KOPT-K1 (cell line): ENCODE results near the gene PLCXD3.
"Not testable (repeated sequence)": the region's sequence is repeated elsewhere in the genome, so short reads cannot be mapped to it uniquely, and the experiment has no call there.

ENCODE experiments used
- H3K27ac ChIP-seq: fragments of 200-600 bp; sonication (generic); 2 replicates; pipeline ENCODE4 v1.5.1; 2016; ENCODE audit warnings: antibody characterized with exemption, mild to moderate bottlenecking, low read depth, low read length; ENCODE audit not compliant: poor library complexity, severe bottlenecking
- H3K36me3 ChIP-seq: fragments of 200-600 bp; sonication (generic); 2 replicates; pipeline ENCODE4 v1.5.1; 2017; ENCODE audit warnings: antibody characterized with exemption, mild to moderate bottlenecking, low read length, moderate library complexity; ENCODE audit not compliant: insufficient read depth
- H3K9me3 ChIP-seq: fragments of 200-600 bp; sonication (generic); 2 replicates; pipeline ENCODE4 v1.5.1; 2017; ENCODE audit warnings: antibody characterized with exemption, low read length, mild to moderate bottlenecking; ENCODE audit not compliant: insufficient read depth, poor library complexity, severe bottlenecking

The PLCXD3 gene

GRCh38 chr5:41325074-41325473, 185.3 kb downstream of the PLCXD3 start:
- Histone ChIP-seq H3K9me3 (no peaks in the 10 kb centered on the region), H3K36me3 (no peaks in the 10 kb centered on the region), H3K27ac (no peak overlapping the region)

- H3K27ac ChIP-seq, H3K9me3 ChIP-seq, H3K36me3 ChIP-seq: not testable (repeated sequence)
Observed at GRCh38 chr5:41322826-41323225, 187.6 kb downstream of the PLCXD3 start.

GRCh38 chr5:41312478-41313060, 197.8 kb downstream of the PLCXD3 start:
- Histone ChIP-seq H3K36me3 (no peaks in the 10 kb centered on the region), H3K27ac (no peak overlapping the region), H3K9me3 (no peaks in the 10 kb centered on the region)

- no peak overlapping the region for H3K27ac ChIP-seq
- H3K9me3 ChIP-seq, result no peaks in the 10 kb centered on the region
- H3K36me3 ChIP-seq, result no peaks in the 10 kb centered on the region
Observed at GRCh38 chr5:41312066-41312465, 198.3 kb downstream of the PLCXD3 start.

- Histone ChIP-seq H3K27ac (no peak overlapping the region), H3K9me3 (no peaks in the 10 kb centered on the region), H3K36me3 (no peaks in the 10 kb centered on the region)
Observed at GRCh38 chr5:41309275-41309674, 201.1 kb downstream of the PLCXD3 start.

GRCh38 chr5:41306005-41306404, 204.4 kb downstream of the PLCXD3 start:
- Histone ChIP-seq H3K27ac (no peak overlapping the region), H3K36me3 (no peaks in the 10 kb centered on the region)

GRCh38 chr5:41305056-41305455, 205.3 kb downstream of the PLCXD3 start:
- H3K36me3 ChIP-seq, result no peaks in the 10 kb centered on the region
- H3K9me3 ChIP-seq, result no peaks in the 10 kb centered on the region
- H3K27ac ChIP-seq, result no peak overlapping the region

More at GRCh38 chr5:41306005-41306404, 204.4 kb downstream of the PLCXD3 start:
- H3K9me3 ChIP-seq, result no peaks in the 10 kb centered on the region

- no peak overlapping the region for H3K27ac ChIP-seq
- H3K9me3 ChIP-seq, result no peaks in the 10 kb centered on the region
- H3K36me3 ChIP-seq, result no peaks in the 10 kb centered on the region
Observed at GRCh38 chr5:41296066-41296465, 214.3 kb downstream of the PLCXD3 start.

- H3K36me3 ChIP-seq, result no peaks in the 10 kb centered on the region
- H3K9me3 ChIP-seq, result no peaks in the 10 kb centered on the region
- no peak overlapping the region for H3K27ac ChIP-seq
Observed at GRCh38 chr5:41291323-41291722, 219.1 kb downstream of the PLCXD3 start.

- Histone ChIP-seq H3K27ac (no peak overlapping the region), H3K9me3 (no peaks in the 10 kb centered on the region), H3K36me3 (no peaks in the 10 kb centered on the region)
Observed at GRCh38 chr5:41290810-41291209, 219.6 kb downstream of the PLCXD3 start.

- H3K36me3 ChIP-seq, result no peaks in the 10 kb centered on the region
Observed at GRCh38 chr5:41289970-41290464, 220.4 kb downstream of the PLCXD3 start.

GRCh38 chr5:41286696-41287095, 223.7 kb downstream of the PLCXD3 start:
- Histone ChIP-seq H3K9me3 (no peaks in the 10 kb centered on the region), H3K36me3 (no peaks in the 10 kb centered on the region), H3K27ac (no peak overlapping the region)

More at GRCh38 chr5:41289970-41290464, 220.4 kb downstream of the PLCXD3 start:
- no peaks in the 10 kb centered on the region for H3K9me3 ChIP-seq
- H3K27ac ChIP-seq, result no peak overlapping the region

GRCh38 chr5:41286165-41286564, 224.2 kb downstream of the PLCXD3 start:
- no peaks in the 10 kb centered on the region for H3K9me3 ChIP-seq

GRCh38 chr5:41284938-41285337, 225.5 kb downstream of the PLCXD3 start:
- Histone ChIP-seq H3K27ac (no peak overlapping the region), H3K9me3 (no peaks in the 10 kb centered on the region), H3K36me3 (no peaks in the 10 kb centered on the region)

More at GRCh38 chr5:41286165-41286564, 224.2 kb downstream of the PLCXD3 start:
- no peak overlapping the region for H3K27ac ChIP-seq
- no peaks in the 10 kb centered on the region for H3K36me3 ChIP-seq

- no peak overlapping the region for H3K27ac ChIP-seq
- H3K9me3 ChIP-seq, result no peaks in the 10 kb centered on the region
- no peaks in the 10 kb centered on the region for H3K36me3 ChIP-seq
Observed at GRCh38 chr5:41281215-41281810, 229.1 kb downstream of the PLCXD3 start.

- H3K27ac ChIP-seq, result no peak overlapping the region
- H3K9me3 ChIP-seq, result no peaks in the 10 kb centered on the region
- H3K36me3 ChIP-seq, result no peaks in the 10 kb centered on the region
Observed at GRCh38 chr5:41279040-41279439, 231.4 kb downstream of the PLCXD3 start.
